Choroid plexus epithelial cell (primary cell): Measurements from ENCODE around the gene HMGB2.

Source experiments
- DNase-seq: peaks from one replicate; pipeline ENCODE4 v3.0.0-alpha.2; 2010; ENCODE audit warnings: low read depth
- H3K4me3 ChIP-seq: 2 replicates; pipeline ENCODE4 v1.5.1; 2011; ENCODE audit warnings: low read depth, mild to moderate bottlenecking, control low read depth, low read length, moderate library complexity
- CTCF ChIP-seq: conservative IDR thresholded peaks from 2 replicates; pipeline ENCODE4 v1.5.1; 2011; ENCODE audit warnings: low read depth, mild to moderate bottlenecking, control low read depth, inconsistent platforms, low read length, moderate library complexity

The HMGB2 gene

GRCh38 chr4:173281406-173282255, 52.5 kb downstream of the HMGB2 start:
- no peak overlapping the region for H3K4me3 ChIP-seq
- TF ChIP-seq CTCF, result no peak

More at GRCh38 chr4:173281406-173282255, 52.5 kb downstream of the HMGB2 start:
- no peak for DNase-seq
